Progenitor cell of endocrine pancreas (in vitro differentiated cells): Measurements from ENCODE around the gene MITD1. TPM values are rescaled to one million over a fixed set of nuclear protein-coding genes. Genes with fewer than 3 reads are reported as not detected.
"Not testable (repeated sequence)": the region's sequence is repeated elsewhere in the genome, so short reads cannot be mapped to it uniquely, and the experiment has no call there.

ENCODE experiments used
- DNase-seq: peaks from one replicate; pipeline ENCODE4 v3.0.0; 2021; ENCODE audit warnings: low spot score; ENCODE audit not compliant: unreplicated experiment
- H3K27ac Mint-ChIP-seq: 2 replicates; pipeline ENCODE4 v1.8.0; 2021; ENCODE audit warnings: mild to moderate bottlenecking, moderate library complexity, mixed read lengths
- H3K27me3 Mint-ChIP-seq: 2 replicates; pipeline ENCODE4 v1.8.0; 2021; ENCODE audit warnings: mixed read lengths
- H3K36me3 Mint-ChIP-seq: 2 replicates; pipeline ENCODE4 v1.8.0; 2022; ENCODE audit warnings: mixed read lengths; ENCODE audit not compliant: insufficient read depth
- H3K4me1 Mint-ChIP-seq: 2 replicates; pipeline ENCODE4 v1.8.0; 2021; ENCODE audit warnings: low read depth, mixed read lengths
- H3K4me3 Mint-ChIP-seq: 2 replicates; pipeline ENCODE4 v1.8.0; 2021; ENCODE audit warnings: low read depth, mild to moderate bottlenecking, moderate library complexity, mixed read lengths
- H3K9me3 Mint-ChIP-seq: 2 replicates; pipeline ENCODE4 v1.8.0; 2021; ENCODE audit warnings: low read depth, mixed read lengths
- CTCF ChIP-seq: fragments of 200-600 bp; sonication (generic); IDR thresholded peaks from one replicate; pipeline ENCODE4 v1.5.0; 2021; ENCODE audit warnings: antibody characterized with exemption, mild to moderate bottlenecking; ENCODE audit not compliant: unreplicated experiment
- total RNA-seq: library from RNA; stranded (reverse); gene quantifications from 2 replicates; pipeline ENCODE4 v1.2.1, GENCODE V29; 2021

The MITD1 gene
- total RNA-seq, 1 donor from 2014 or later = 38.4 TPM

GRCh38 chr2:99141110-99142108 lies 39.4 kb downstream of the MITD1 start, which contains the start of gene C2orf15:
C2orf15 (plus strand) TSS chr2:99141707; CDS start chr2:99150559, 8,852 bp downstream.
- H3K4me1 Mint-ChIP-seq = peaks cover 18% of the 10 kb centered on the region
- H3K9me3 Mint-ChIP-seq = peaks cover 14% of the 10 kb centered on the region

GRCh38 chr2:99140860-99141109 lies 40.1 kb downstream of the MITD1 start:
- Mint-ChIP-seq H3K27me3 (no peaks in the 10 kb centered on the region), H3K27ac (peak overlapping the region; percentile 99), H3K36me3 (peaks cover 21% of the 10 kb centered on the region), H3K4me3 (peak overlapping the region; percentile 96), H3K9me3 (peaks cover 14% of the 10 kb centered on the region), H3K4me1 (peaks cover 18% of the 10 kb centered on the region)
- TF ChIP-seq CTCF = no peak
- no peak for DNase-seq

More at GRCh38 chr2:99141110-99142108, 39.4 kb downstream of the MITD1 start, which contains the start of gene C2orf15:
- no peak for TF ChIP-seq CTCF
- Mint-ChIP-seq H3K27me3 (no peaks in the 10 kb centered on the region), H3K27ac (peak within 1 kb of the TSS; percentile 99), H3K4me3 (peak within 1 kb of the TSS; percentile 96), H3K36me3 (peaks cover 17% of the 10 kb centered on the region)
- DNase-seq = peak; percentile 93

- Mint-ChIP-seq H3K27ac (peak overlapping the region; percentile 99), H3K4me3 (peak overlapping the region; percentile 96), H3K4me1 (peaks cover 18% of the 10 kb centered on the region), H3K27me3 (no peaks in the 10 kb centered on the region), H3K9me3 (peaks cover 14% of the 10 kb centered on the region), H3K36me3 (peaks cover 22% of the 10 kb centered on the region)
- TF ChIP-seq CTCF = no peak
- DNase-seq = no peak
Observed at GRCh38 chr2:99140056-99140859, 40.6 kb downstream of the MITD1 start.

GRCh38 chr2:99139003-99139402 lies 41.9 kb downstream of the MITD1 start:
- Mint-ChIP-seq H3K4me3 (peak overlapping the region; percentile 35), H3K27ac (no peak overlapping the region), H3K9me3 (peaks cover 21% of the 10 kb centered on the region), H3K36me3 (peaks cover 32% of the 10 kb centered on the region), H3K27me3 (no peaks in the 10 kb centered on the region), H3K4me1 (peaks cover 18% of the 10 kb centered on the region)
- no peak for DNase-seq
- no peak for TF ChIP-seq CTCF

- H3K27ac Mint-ChIP-seq, DNase-seq, H3K4me3 Mint-ChIP-seq, H3K4me1 Mint-ChIP-seq, H3K27me3 Mint-ChIP-seq: not testable (repeated sequence)
- H3K36me3 Mint-ChIP-seq = peaks cover 55% of the 10 kb centered on the region
- peaks cover 54% of the 10 kb centered on the region for H3K9me3 Mint-ChIP-seq
Observed at GRCh38 chr2:99135044-99135556, 45.8 kb downstream of the MITD1 start.
